ENCODE data around the gene GTF3C5.

DNA sequence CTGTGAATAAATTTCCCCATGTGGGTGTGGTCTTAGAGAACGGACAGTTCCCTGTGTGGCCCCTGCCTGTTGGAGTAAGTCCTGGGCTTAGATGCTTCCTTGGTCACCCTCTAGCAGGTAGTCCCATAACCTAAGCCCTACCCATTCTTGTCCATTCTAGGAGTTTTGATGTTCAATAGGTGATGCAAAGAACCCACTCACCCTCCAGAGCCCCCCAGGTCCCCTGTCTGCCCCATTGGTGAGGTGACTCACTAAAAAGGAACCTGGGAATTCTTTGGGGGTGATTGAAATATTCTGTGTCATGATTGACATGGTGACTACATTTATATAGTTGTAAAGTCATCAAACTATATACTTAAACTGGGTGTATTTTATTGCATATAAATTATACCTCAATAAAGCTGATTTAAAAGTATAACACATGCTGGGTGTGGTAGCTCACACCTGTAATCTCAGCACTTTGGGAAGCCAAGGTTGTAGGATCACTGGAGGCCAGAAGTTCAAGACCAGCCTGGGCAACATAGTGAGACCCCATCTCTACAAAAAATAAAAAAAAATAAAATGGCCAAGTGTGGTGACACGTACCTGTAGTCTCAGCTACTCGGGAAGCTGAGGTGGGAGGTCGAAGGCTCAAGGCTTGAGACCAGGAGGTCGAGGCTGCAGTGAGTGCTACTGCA is 20.8 kb upstream of the GTF3C5 start:
- TF ChIP-seq, protein P1, sequence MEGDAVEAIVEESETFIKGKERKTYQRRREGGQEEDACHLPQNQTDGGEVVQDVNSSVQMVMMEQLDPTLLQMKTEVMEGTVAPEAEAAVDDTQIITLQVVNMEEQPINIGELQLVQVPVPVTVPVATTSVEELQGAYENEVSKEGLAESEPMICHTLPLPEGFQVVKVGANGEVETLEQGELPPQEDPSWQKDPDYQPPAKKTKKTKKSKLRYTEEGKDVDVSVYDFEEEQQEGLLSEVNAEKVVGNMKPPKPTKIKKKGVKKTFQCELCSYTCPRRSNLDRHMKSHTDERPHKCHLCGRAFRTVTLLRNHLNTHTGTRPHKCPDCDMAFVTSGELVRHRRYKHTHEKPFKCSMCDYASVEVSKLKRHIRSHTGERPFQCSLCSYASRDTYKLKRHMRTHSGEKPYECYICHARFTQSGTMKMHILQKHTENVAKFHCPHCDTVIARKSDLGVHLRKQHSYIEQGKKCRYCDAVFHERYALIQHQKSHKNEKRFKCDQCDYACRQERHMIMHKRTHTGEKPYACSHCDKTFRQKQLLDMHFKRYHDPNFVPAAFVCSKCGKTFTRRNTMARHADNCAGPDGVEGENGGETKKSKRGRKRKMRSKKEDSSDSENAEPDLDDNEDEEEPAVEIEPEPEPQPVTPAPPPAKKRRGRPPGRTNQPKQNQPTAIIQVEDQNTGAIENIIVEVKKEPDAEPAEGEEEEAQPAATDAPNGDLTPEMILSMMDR (IDR thresholded peaks at IDR 0.05): no peak
- TF ChIP-seq, protein P2, sequence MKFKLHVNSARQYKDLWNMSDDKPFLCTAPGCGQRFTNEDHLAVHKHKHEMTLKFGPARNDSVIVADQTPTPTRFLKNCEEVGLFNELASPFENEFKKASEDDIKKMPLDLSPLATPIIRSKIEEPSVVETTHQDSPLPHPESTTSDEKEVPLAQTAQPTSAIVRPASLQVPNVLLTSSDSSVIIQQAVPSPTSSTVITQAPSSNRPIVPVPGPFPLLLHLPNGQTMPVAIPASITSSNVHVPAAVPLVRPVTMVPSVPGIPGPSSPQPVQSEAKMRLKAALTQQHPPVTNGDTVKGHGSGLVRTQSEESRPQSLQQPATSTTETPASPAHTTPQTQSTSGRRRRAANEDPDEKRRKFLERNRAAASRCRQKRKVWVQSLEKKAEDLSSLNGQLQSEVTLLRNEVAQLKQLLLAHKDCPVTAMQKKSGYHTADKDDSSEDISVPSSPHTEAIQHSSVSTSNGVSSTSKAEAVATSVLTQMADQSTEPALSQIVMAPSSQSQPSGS (CRISPR knock-in tag; IDR thresholded peaks at IDR 0.05; ENCODE audit: borderline replicate concordance, low read depth): no peak
- TF ChIP-seq TP53 (CRISPR knock-in tag; IDR thresholded peaks at IDR 0.05) (no peak), ZNF121 (CRISPR knock-in tag; IDR thresholded peaks at IDR 0.05) (no peak), NFYB (CRISPR knock-in tag; conservative IDR thresholded peaks at IDR 0.05; ENCODE audit: low read depth) (no peak), MAX (CRISPR knock-in tag; IDR thresholded peaks at IDR 0.05) (no peak), SP1 (CRISPR knock-in tag; conservative IDR thresholded peaks at IDR 0.05) (no peak), ATF3 (CRISPR knock-in tag; conservative IDR thresholded peaks at IDR 0.05) (no peak), ESRRA (CRISPR knock-in tag; IDR thresholded peaks at IDR 0.05; ENCODE audit: borderline replicate concordance) (no peak), ZNF423 (CRISPR knock-in tag; IDR thresholded peaks at IDR 0.05) (no peak), RELA (CRISPR knock-in tag; IDR thresholded peaks at IDR 0.05; ENCODE audit: borderline replicate concordance) (no peak)

All from WTC11 (cell line).